HAP-1 (cell line): ENCODE results near the gene MOBP.

Experiments used
- DNase-seq, 2 experiments: peaks; one replicate each; pipeline ENCODE4 v3.0.0-alpha.2; 2016 to 2020; ENCODE audit warnings: low spot score in 2 of 2
- H3K27me3 ChIP-seq: fragments of 250-450 bp; sonication (Bioruptor Pico); 2 replicates; pipeline ENCODE4 v1.5.1; 2020; ENCODE audit warnings: low read depth, mild to moderate bottlenecking, moderate library complexity
- H3K36me3 ChIP-seq: fragments of 250-450 bp; sonication (Bioruptor Pico); replicated peaks from 2 replicates; pipeline ENCODE4 v1.5.1; 2020; ENCODE audit warnings: mild to moderate bottlenecking
- H3K4me1 ChIP-seq: fragments of 250-450 bp; sonication (Bioruptor Pico); 2 replicates; pipeline ENCODE4 v1.5.1; 2020; ENCODE audit warnings: mild to moderate bottlenecking
- H3K4me3 ChIP-seq: fragments of 250-450 bp; sonication (Bioruptor Pico); 2 replicates; pipeline ENCODE4 v1.5.1; 2020; ENCODE audit warnings: mild to moderate bottlenecking, moderate library complexity
- H3K9me3 ChIP-seq: fragments of 250-450 bp; sonication (Bioruptor Pico); 2 replicates; pipeline ENCODE4 v1.5.1; 2020; ENCODE audit warnings: mild to moderate bottlenecking, moderate library complexity
- in situ Hi-C: fragments of 300-500 bp; cut with MboI; formaldehyde crosslinking; loops from 3 replicates; pipeline ENCODE4 v1.14.3; 2020; ENCODE audit warnings: low sequenced_read_pairs, inconsistent platforms, mixed read lengths

The MOBP gene

GRCh38 chr3:39491014-39491413, 23.5 kb downstream of the MOBP start:
- H3K4me3 ChIP-seq: no peak overlapping the region
- in situ Hi-C loops: no loop called here
- H3K27me3 ChIP-seq: peaks cover 3% of the 10 kb centered on the region; the same call in 1 of the 2 replicates

GRCh38 chr3:39491733-39492350, 24.4 kb downstream of the MOBP start:
- no peak for DNase-seq
- H3K36me3 ChIP-seq: no peaks in the 10 kb centered on the region
- H3K27me3 ChIP-seq: peaks cover 3% of the 10 kb centered on the region; the same call in 1 of the 2 replicates
- no peak overlapping the region for H3K4me3 ChIP-seq
- H3K4me1 ChIP-seq: no peaks in the 10 kb centered on the region
- no peaks in the 10 kb centered on the region for H3K9me3 ChIP-seq
- in situ Hi-C loops: no loop called here

More at GRCh38 chr3:39491014-39491413, 23.5 kb downstream of the MOBP start:
- no peaks in the 10 kb centered on the region for H3K9me3 ChIP-seq
- DNase-seq: no peak
- H3K36me3 ChIP-seq: no peaks in the 10 kb centered on the region
- no peaks in the 10 kb centered on the region for H3K4me1 ChIP-seq

- in situ Hi-C loops: loop anchor here (5.0 kb wide), 1 partner anchor 47 kb away; no protein-coding TSS in a partner anchor
- Histone ChIP-seq H3K36me3 (no peaks in the 10 kb centered on the region), H3K27me3 (no peaks in the 10 kb centered on the region), H3K4me3 (no peak overlapping the region), H3K9me3 (no peaks in the 10 kb centered on the region), H3K4me1 (no peaks in the 10 kb centered on the region)
- DNase-seq: no peak
Observed at GRCh38 chr3:39494781-39495180, 27.3 kb downstream of the MOBP start.

DNA sequence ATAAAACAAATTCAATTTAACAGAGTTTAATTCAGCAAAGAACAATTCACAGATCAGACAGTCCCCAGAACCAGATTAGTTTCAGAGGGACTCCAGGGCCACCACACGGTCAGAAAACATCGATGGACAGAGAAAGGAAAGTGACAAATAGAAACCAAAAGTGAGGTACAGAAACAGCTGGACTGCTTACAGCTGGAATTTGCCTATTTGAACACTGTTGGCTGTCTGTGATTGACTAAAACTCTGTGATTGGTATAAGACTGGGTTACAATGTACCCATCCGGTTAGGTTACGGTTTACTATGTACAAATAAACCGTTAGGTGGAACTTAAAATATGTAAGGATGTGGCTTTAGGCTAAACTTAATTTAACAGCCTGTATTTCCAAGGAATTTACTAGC, 30.3 kb downstream of the MOBP start:
- Histone ChIP-seq H3K36me3 (no peaks in the 10 kb centered on the region), H3K4me3 (no peak overlapping the region), H3K27me3 (peaks cover 2% of the 10 kb centered on the region; the same call in 1 of the 2 replicates), H3K4me1 (no peaks in the 10 kb centered on the region), H3K9me3 (no peaks in the 10 kb centered on the region)
- no peak for DNase-seq
- in situ Hi-C loops: loop anchor here (5.0 kb wide), 1 partner anchor 50 kb away; no protein-coding TSS in a partner anchor

DNA sequence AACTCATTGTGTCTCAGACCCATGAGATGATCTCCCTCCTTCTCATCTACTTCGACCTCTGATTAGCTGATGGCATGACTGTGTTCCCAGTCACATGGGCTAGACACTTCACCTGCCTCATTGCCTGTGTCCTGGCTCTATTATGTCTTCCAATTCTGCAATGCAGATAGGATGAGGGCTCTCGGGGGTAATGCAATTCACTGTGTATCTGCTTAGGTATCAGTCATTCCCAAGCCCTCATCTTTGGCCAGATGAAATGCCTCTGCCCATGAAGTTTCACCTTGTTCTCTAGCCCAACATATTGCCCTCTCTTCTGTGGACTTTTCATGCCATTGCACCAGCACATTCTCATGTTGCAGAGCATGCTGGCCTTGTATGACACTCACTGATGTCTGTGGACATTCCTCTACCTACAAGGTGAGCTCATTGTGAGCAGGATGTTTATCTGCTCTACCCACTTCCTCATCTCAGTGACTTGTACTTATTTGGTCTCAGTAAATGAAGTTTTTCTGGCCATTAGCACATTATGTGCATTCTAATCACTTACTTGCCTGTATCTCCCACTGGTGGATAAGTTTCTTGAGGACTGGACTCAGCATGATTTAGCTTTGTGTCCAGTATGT, 32.3 kb downstream of the MOBP start:
- in situ Hi-C loops: loop anchor here (5.0 kb wide), 1 partner anchor 52 kb away; no protein-coding TSS in a partner anchor
- Histone ChIP-seq H3K36me3 (no peaks in the 10 kb centered on the region), H3K27me3 (peaks cover 2% of the 10 kb centered on the region; the same call in 1 of the 2 replicates), H3K4me1 (no peaks in the 10 kb centered on the region), H3K4me3 (no peak overlapping the region), H3K9me3 (no peaks in the 10 kb centered on the region)
- DNase-seq: no peak

- Histone ChIP-seq H3K36me3 (no peaks in the 10 kb centered on the region), H3K4me1 (no peaks in the 10 kb centered on the region), H3K9me3 (no peaks in the 10 kb centered on the region), H3K4me3 (no peak overlapping the region), H3K27me3 (peaks cover 2% of the 10 kb centered on the region; the same call in 1 of the 2 replicates)
- in situ Hi-C loops: no loop called here
- DNase-seq: no peak
Observed at GRCh38 chr3:39501059-39501458, 33.6 kb downstream of the MOBP start.

DNA sequence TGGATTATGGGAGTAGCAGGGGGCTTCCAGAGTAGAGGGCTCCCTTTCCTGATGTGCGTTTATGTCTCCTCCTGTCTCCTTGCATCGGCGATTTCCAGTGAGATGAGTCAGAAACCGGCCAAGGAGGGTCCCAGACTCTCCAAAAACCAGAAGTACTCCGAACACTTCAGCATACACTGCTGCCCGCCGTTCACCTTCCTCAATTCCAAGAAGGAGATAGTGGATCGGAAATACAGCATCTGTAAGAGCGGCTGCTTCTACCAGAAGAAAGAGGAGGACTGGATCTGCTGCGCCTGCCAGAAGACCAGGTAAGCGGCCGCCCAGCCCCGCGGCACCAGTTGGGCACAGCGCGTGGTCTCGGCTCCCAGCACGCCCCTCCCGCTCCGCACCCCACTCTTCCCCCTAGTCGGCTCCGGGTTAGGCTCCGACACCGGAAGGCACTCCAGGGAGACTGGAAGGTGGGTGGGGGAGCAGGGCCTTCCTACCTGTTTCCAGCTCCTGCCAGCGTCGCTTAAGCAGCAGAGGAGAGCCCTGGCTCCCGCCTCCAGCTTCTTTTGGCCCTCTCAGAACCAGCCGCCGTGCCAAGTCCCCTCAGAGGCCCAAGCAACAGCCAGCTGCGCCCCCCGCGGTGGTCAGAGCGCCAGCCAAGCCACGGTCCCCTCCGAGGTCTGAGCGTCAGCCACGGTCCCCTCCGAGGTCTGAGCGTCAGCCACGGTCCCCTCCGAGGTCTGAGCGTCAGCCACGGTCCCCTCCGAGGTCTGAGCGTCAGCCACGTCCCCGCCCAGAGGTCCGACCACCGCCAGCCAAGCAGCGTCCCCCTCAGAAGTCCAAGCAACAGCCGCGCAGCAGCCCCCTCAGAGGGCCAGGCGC, 34.7 kb downstream of the MOBP start:
- H3K9me3 ChIP-seq: no peaks in the 10 kb centered on the region
- peaks cover 2% of the 10 kb centered on the region; the same call in 1 of the 2 replicates for H3K27me3 ChIP-seq
- H3K4me1 ChIP-seq: no peaks in the 10 kb centered on the region
- H3K36me3 ChIP-seq: no peaks in the 10 kb centered on the region
- H3K4me3 ChIP-seq: no peak overlapping the region
- no peak for DNase-seq
- in situ Hi-C loops: no loop called here

DNA sequence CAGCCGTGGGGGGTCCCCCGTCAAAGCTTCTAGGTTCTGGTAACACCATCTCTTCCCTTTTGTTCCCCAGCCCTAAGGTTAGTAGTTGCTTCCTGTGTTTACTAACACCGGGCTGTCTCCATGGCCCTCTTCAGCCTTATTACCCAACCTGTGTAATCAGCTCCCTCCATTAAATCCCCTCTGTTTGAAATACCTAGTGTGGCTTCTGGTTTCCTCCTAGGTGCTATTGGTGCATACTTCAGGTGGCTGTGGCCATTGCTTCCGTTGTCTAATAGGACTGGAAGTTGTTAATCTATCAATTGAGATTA, 35.3 kb downstream of the MOBP start:
- DNase-seq: no peak
- no peak overlapping the region for H3K4me3 ChIP-seq
- in situ Hi-C loops: no loop called here
- H3K27me3 ChIP-seq: peaks cover 2% of the 10 kb centered on the region; the same call in 1 of the 2 replicates
- H3K36me3 ChIP-seq: no peaks in the 10 kb centered on the region
- H3K9me3 ChIP-seq: no peaks in the 10 kb centered on the region
- H3K4me1 ChIP-seq: no peaks in the 10 kb centered on the region

GRCh38 chr3:39505866-39506742, 38.6 kb downstream of the MOBP start:
- Histone ChIP-seq H3K4me1 (no peaks in the 10 kb centered on the region), H3K4me3 (no peak overlapping the region), H3K27me3 (no peaks in the 10 kb centered on the region; the same call in 1 of the 2 replicates), H3K36me3 (no peaks in the 10 kb centered on the region), H3K9me3 (no peaks in the 10 kb centered on the region)
- no peak for DNase-seq
- in situ Hi-C loops: no loop called here

GRCh38 chr3:39506863-39507262, 39.4 kb downstream of the MOBP start:
- Histone ChIP-seq H3K9me3 (no peaks in the 10 kb centered on the region), H3K27me3 (no peaks in the 10 kb centered on the region), H3K4me1 (no peaks in the 10 kb centered on the region), H3K4me3 (no peak overlapping the region), H3K36me3 (no peaks in the 10 kb centered on the region)
- DNase-seq: no peak
- in situ Hi-C loops: no loop called here

DNA sequence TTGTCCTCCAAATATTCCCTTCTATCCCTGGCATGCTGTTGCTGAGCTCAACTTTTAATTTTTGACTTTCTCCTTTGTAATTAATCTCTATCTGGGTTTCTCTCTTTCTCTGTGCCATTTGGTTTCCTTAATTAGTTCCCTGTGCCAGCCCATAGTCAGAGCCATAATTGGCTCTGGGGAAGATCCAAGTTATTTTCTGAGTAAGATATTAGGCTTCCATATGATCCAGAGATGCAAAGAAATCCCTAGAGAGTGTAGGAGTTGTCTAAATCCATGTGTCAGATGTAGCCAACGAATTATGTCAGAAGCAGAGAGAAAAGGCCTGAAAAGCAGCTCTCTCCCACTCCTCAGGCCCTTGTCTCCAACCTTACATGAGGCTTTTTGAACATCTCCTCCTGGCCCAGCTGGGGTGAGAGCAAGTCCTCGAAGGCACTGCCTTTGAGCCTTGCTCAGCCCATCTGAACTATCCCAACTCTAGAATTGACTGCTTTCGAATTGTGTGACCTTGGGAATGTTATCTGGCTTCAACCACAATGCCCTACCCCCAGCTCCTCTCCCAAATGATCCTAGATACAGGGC, 46.4 kb downstream of the MOBP start:
- Histone ChIP-seq H3K27me3 (no peaks in the 10 kb centered on the region), H3K9me3 (no peaks in the 10 kb centered on the region), H3K4me3 (no peak overlapping the region), H3K4me1 (no peaks in the 10 kb centered on the region), H3K36me3 (no peaks in the 10 kb centered on the region)
- in situ Hi-C loops: no loop called here
- no peak for DNase-seq

DNA sequence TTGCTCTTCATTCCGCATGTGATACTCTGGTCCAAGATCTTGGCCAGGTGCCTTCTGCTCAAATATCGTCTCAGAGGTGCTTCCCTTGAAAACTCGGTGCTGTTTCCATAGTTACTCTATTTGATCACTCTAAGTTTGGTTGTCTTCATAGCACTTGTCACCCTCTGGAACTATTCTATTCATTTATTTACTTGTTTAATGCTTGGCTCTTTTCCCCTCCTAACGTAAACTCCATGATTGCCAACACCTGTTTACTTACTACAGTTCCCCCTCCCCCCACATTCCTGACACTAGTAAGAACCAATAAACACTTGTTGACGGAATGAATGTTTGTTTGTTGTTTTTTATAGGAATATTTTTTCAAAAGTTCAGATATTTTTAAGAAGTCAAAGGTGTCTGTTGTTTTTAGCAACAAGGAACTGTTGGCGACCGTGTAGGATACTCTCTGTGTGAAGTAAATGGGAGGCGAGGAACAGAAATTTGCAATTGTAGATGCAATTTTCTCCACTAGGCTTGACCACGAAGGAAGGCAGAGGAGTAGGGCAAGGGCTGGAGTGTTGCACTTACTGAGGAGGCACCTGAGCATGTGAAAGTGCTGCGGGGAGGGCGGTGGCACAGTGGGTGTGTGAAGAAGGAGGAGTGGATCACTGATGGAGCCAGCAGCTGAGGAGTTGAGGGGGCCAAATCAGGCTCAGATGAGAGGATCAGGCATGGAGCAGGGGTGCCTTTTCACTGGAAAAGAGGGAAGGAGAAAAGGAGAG, 48.4 kb downstream of the MOBP start:
- Histone ChIP-seq H3K27me3 (peaks cover 10% of the 10 kb centered on the region; the same call in 1 of the 2 replicates), H3K4me1 (0 out of 2 replicates have a peak, but pooled peaks cover 4% of the 10 kb centered on the region), H3K4me3 (no peak overlapping the region), H3K36me3 (no peaks in the 10 kb centered on the region), H3K9me3 (no peaks in the 10 kb centered on the region)
- in situ Hi-C loops: no loop called here
- no peak for DNase-seq
